Right atrium auricular region (tissue), 2 donors: ENCODE measurements around the gene RAB1B. TPM values are rescaled to one million over a fixed set of nuclear protein-coding genes. Genes with fewer than 3 reads are reported as not detected.

Experiments used
- DNase-seq: peaks from one replicate; pipeline ENCODE4 v3.0.0-alpha.2; 2019; ENCODE audit warnings: low spot score
- H3K27ac ChIP-seq, 2 donors: fragments of 200-600 bp; sonication (generic); 1 replicate in 1 of 2; 2 replicates in 1 of 2; pipeline ENCODE4 v1.5.1; 2016 to 2019
- H3K27me3 ChIP-seq, 2 donors: fragments of 200-600 bp; sonication (generic); one replicate each; pipeline versions ENCODE4 v1.5.1 to v1.6.0; 2017 to 2019
- H3K36me3 ChIP-seq: fragments of 200-600 bp; sonication (generic); one replicate; pipeline ENCODE4 v1.5.1; 2016
- H3K4me1 ChIP-seq, 2 donors: fragments of 200-600 bp; sonication (generic); one replicate each; pipeline versions ENCODE4 v1.5.1 to v1.6.0; 2017 to 2019
- H3K4me3 ChIP-seq, 2 donors: fragments of 200-600 bp; sonication (generic); 1 replicate in 1 of 2; 2 replicates in 1 of 2; pipeline ENCODE4 v1.5.1; 2017 to 2019; ENCODE audit warnings: mild to moderate bottlenecking in 1 of 2, moderate library complexity in 1 of 2
- H3K9me3 ChIP-seq, 2 donors: fragments of 200-600 bp; sonication (generic); one replicate each; pipeline ENCODE4 v1.5.1; 2019
- CTCF ChIP-seq, 2 donors: fragments of 200-600 bp; sonication (generic); IDR thresholded peaks; one replicate each; pipeline ENCODE4 v1.5.1; 2019; ENCODE audit warnings: antibody characterized with exemption in 2 of 2
- total RNA-seq, 2 donors: library from RNA; depleted of rRNA; stranded (reverse); fragments of >200 nt; gene quantifications; one replicate each; pipeline ENCODE4 v1.1.0, GENCODE V29; 2016

RAB1B gene
- total RNA-seq, 2 donors from 2014 or later: 95.6 to 115 TPM

GRCh38 chr11:66326261-66327111 is 58.0 kb downstream of the RAB1B start:
- Histone ChIP-seq H3K27me3 (no peaks in the 10 kb centered on the region), H3K36me3 (no peaks in the 10 kb centered on the region), H3K9me3 (no peaks in the 10 kb centered on the region), H3K4me1 (peaks cover 4 to 39% of the 10 kb centered on the region in 2 donors), H3K27ac (peak overlapping the region; percentile 79 to 87), H3K4me3 (no peak overlapping the region)
- no peak for DNase-seq
- TF ChIP-seq CTCF (IDR thresholded peaks at IDR 0.05): no peak

Other genes with a start within 250 kb of the RAB1B start
- gene CATSPER1, start 242.2 kb upstream of the RAB1B start, total RNA-seq: not detected
- gene GAL3ST3, start 219.5 kb upstream of the RAB1B start, total RNA-seq: 10 to 100 TPM; 22.7 to 29.0 TPM
- gene SF3B2, start 216.3 kb upstream of the RAB1B start, total RNA-seq: 100 to 1,000 TPM in 1 of 2 donors, 10 to 100 TPM in 1; 62.5 to 111 TPM
- 10 to 100 TPM; 47.7 to 88.9 TPM for gene PACS1, start 198.4 kb upstream of the RAB1B start, total RNA-seq
- 10 to 100 TPM; 17.7 to 29.6 TPM for gene KLC2, start 10.9 kb upstream of the RAB1B start, total RNA-seq
- not detected for gene CNIH2, start 9.5 kb downstream of the RAB1B start, total RNA-seq
- gene YIF1A, start 20.5 kb downstream of the RAB1B start, total RNA-seq: 100 to 1,000 TPM in 1 of 2 donors, 10 to 100 TPM in 1; 68.1 to 100 TPM
- gene TMEM151A, start 23.3 kb downstream of the RAB1B start, total RNA-seq: 1 to 10 TPM; 1.4 to 5.5 TPM
- 10 to 100 TPM in 1 of 2 donors, 1 to 10 TPM in 1; 7.6 to 10.7 TPM for gene CD248, start 48.4 kb downstream of the RAB1B start, total RNA-seq
- 1 to 10 TPM; 1.0 to 5.9 TPM for gene RIN1, start 67.8 kb downstream of the RAB1B start, total RNA-seq
- gene BRMS1, start 76.5 kb downstream of the RAB1B start, total RNA-seq: 10 to 100 TPM; 19.2 to 33.3 TPM
- 10 to 100 TPM; 61.1 to 64.3 TPM for gene B4GAT1, start 79.0 kb downstream of the RAB1B start, total RNA-seq
- 10 to 100 TPM; 16.9 to 19.9 TPM for gene SLC29A2, start 103.1 kb downstream of the RAB1B start, total RNA-seq
- gene NPAS4, start 152.4 kb downstream of the RAB1B start, total RNA-seq: under 1 TPM in 1 of 2 donors, not detected in 1; 0.19 TPM
- gene MRPL11, start 170.2 kb downstream of the RAB1B start, total RNA-seq: 10 to 100 TPM; 33.1 to 54.4 TPM
- 10 to 100 TPM; 12.7 to 20.7 TPM for gene PELI3, start 198.3 kb downstream of the RAB1B start, total RNA-seq
- 10 to 100 TPM in 1 of 2 donors, 1 to 10 TPM in 1; 8.2 to 11.1 TPM for gene DPP3, start 211.8 kb downstream of the RAB1B start, total RNA-seq
- 10 to 100 TPM; 37.0 to 38.7 TPM for gene BBS1, start 242.0 kb downstream of the RAB1B start, total RNA-seq